SU-DHL-6 (cell line): ENCODE data around the gene PRR35.

Source experiments
- H2AFZ ChIP-seq: fragments of 200-600 bp; sonication (generic); 2 replicates; pipeline ENCODE4 v1.6.1; 2014; ENCODE audit warnings: low read depth, mild to moderate bottlenecking, moderate library complexity, mixed read lengths, antibody characterized with exemption, low read length; ENCODE audit not compliant: severe bottlenecking
- H3F3A ChIP-seq: fragments of 200-600 bp; shearing (Covaris generic); 2 replicates; pipeline ENCODE4 v1.6.0; 2016; ENCODE audit warnings: antibody characterized with exemption, mild to moderate bottlenecking; ENCODE audit not compliant: insufficient read depth
- H3K27ac ChIP-seq: fragments of 200-600 bp; sonication (generic); 2 replicates; pipeline ENCODE4 v1.5.1; 2016; ENCODE audit warnings: low read depth, mild to moderate bottlenecking, low read length, moderate library complexity, mixed read lengths
- H3K27me3 ChIP-seq: fragments of 200-600 bp; sonication (generic), shearing (Covaris generic); 2 replicates; pipeline ENCODE4 v1.6.0; 2014; ENCODE audit warnings: mild to moderate bottlenecking, low read length
- H3K36me3 ChIP-seq: fragments of 200-600 bp; sonication (generic); 2 replicates; pipeline ENCODE4 v1.6.1; 2014; ENCODE audit warnings: mild to moderate bottlenecking, low read length, mixed read lengths
- H3K4me2 ChIP-seq: fragments of 300-600, 200-600 bp; shearing (Covaris generic), sonication (generic); 2 replicates; pipeline ENCODE4 v1.6.0; 2014; ENCODE audit warnings: low read length, low read depth, mild to moderate bottlenecking; ENCODE audit not compliant: poor library complexity, severe bottlenecking
- H3K4me3 ChIP-seq: fragments of 200-600 bp; sonication (generic); 2 replicates; pipeline ENCODE4 v1.5.1; 2014; ENCODE audit warnings: antibody characterized with exemption, low read length, mild to moderate bottlenecking, mixed read lengths; ENCODE audit not compliant: insufficient read depth, poor library complexity, severe bottlenecking
- H3K79me2 ChIP-seq: fragments of 200-600 bp; sonication (generic); 2 replicates; pipeline ENCODE4 v1.6.1; 2014; ENCODE audit warnings: mild to moderate bottlenecking, low read length, moderate library complexity; ENCODE audit not compliant: insufficient read depth
- H3K9ac ChIP-seq: fragments of 200-600 bp; sonication (generic); 2 replicates; pipeline ENCODE4 v1.7.0; 2014; ENCODE audit warnings: mild to moderate bottlenecking, low read length
- H3K9me2 ChIP-seq: fragments of 200-600 bp; sonication (generic); replicated peaks from 2 replicates; pipeline ENCODE4 v1.6.1; 2014; ENCODE audit warnings: low read length; ENCODE audit not compliant: insufficient read depth
- H3K9me3 ChIP-seq: fragments of 200-600 bp; sonication (generic); 2 replicates; pipeline ENCODE4 v1.6.1; 2014; ENCODE audit warnings: low read length, mixed read lengths; ENCODE audit not compliant: insufficient read depth
- H4K20me1 ChIP-seq: fragments of 200-600 bp; sonication (generic); 2 replicates; pipeline ENCODE4 v1.6.1; 2014; ENCODE audit warnings: low read depth, mild to moderate bottlenecking, antibody characterized with exemption, low read length, moderate library complexity, mixed read lengths
- EZH2phosphoT487 ChIP-seq: fragments of 200-600 bp; sonication (generic), shearing (Covaris generic); conservative IDR thresholded peaks from 2 replicates; pipeline ENCODE4 v1.6.1; 2018; ENCODE audit warnings: mild to moderate bottlenecking, antibody characterized with exemption, low read length, moderate library complexity, mixed read lengths
- TF ChIP-seq, protein P1 (sequence below): fragments of 200-600 bp; sonication (generic); IDR thresholded peaks from one replicate; pipeline ENCODE4 v1.5.1; 2017; ENCODE audit warnings: antibody characterized with exemption, mild to moderate bottlenecking, low read length, moderate library complexity; ENCODE audit not compliant: insufficient read depth, poor library complexity, severe bottlenecking

Gene PRR35

GRCh38 chr16:598823-599739 lies 38.9 kb downstream of the PRR35 start:
- H3K79me2 ChIP-seq, result peaks cover under 1% of the 10 kb centered on the region; the same call in 1 of the 2 replicates
- no peaks in the 10 kb centered on the region; the same call in 1 of the 2 replicates for H4K20me1 ChIP-seq
- H3K4me2 ChIP-seq, result no peak overlapping the region
- no peak overlapping the region for H3K9ac ChIP-seq
- H3K36me3 ChIP-seq, result no peaks in the 10 kb centered on the region
- no peak overlapping the region for H3K4me3 ChIP-seq
- no peak for TF ChIP-seq EZH2phosphoT487
- TF ChIP-seq, protein P1, sequence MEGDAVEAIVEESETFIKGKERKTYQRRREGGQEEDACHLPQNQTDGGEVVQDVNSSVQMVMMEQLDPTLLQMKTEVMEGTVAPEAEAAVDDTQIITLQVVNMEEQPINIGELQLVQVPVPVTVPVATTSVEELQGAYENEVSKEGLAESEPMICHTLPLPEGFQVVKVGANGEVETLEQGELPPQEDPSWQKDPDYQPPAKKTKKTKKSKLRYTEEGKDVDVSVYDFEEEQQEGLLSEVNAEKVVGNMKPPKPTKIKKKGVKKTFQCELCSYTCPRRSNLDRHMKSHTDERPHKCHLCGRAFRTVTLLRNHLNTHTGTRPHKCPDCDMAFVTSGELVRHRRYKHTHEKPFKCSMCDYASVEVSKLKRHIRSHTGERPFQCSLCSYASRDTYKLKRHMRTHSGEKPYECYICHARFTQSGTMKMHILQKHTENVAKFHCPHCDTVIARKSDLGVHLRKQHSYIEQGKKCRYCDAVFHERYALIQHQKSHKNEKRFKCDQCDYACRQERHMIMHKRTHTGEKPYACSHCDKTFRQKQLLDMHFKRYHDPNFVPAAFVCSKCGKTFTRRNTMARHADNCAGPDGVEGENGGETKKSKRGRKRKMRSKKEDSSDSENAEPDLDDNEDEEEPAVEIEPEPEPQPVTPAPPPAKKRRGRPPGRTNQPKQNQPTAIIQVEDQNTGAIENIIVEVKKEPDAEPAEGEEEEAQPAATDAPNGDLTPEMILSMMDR, result no peak
- H3K9me2 ChIP-seq, result no peaks in the 10 kb centered on the region
- no peak overlapping the region for H2AFZ ChIP-seq
- H3K27me3 ChIP-seq, result no peaks in the 10 kb centered on the region
- no peaks in the 10 kb centered on the region for H3F3A ChIP-seq
- H3K9me3 ChIP-seq, result no peaks in the 10 kb centered on the region
- no peak overlapping the region for H3K27ac ChIP-seq

DNA sequence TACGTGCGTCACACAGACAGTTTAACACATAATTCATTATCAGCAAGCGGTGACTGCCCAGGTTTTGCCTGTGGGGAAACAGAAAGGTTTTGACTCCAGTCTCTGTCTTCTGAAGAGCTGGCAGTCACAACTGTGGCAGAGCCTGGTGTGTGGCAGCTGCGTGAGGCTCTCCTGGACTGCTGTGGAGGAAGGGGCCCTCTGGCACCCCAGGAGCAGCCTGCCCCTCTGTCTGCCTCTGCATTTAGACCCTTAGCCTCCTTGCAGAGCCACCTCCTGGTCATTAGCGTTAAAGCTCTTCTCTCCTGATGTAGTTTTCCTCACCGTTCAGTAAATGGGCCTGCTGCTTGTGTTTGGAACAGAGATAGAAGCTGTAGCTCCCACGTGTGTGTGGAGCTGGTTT lies 40.6 kb downstream of the PRR35 start:
- Histone ChIP-seq H3K4me3 (no peak overlapping the region), H3K9me2 (no peaks in the 10 kb centered on the region), H3F3A (no peaks in the 10 kb centered on the region), H3K9me3 (no peaks in the 10 kb centered on the region), H3K9ac (no peak overlapping the region), H3K27ac (no peak overlapping the region), H3K27me3 (no peaks in the 10 kb centered on the region), H3K79me2 (no peaks in the 10 kb centered on the region), H4K20me1 (no peaks in the 10 kb centered on the region; the same call in 1 of the 2 replicates), H3K4me2 (no peak overlapping the region), H2AFZ (no peak overlapping the region), H3K36me3 (no peaks in the 10 kb centered on the region)
- TF ChIP-seq EZH2phosphoT487, result no peak
- TF ChIP-seq, protein P1, result peak; percentile 15

GRCh38 chr16:603933-604332 lies 43.7 kb downstream of the PRR35 start:
- Histone ChIP-seq H3K36me3 (no peaks in the 10 kb centered on the region), H3K27ac (no peak overlapping the region), H3K9me3 (no peaks in the 10 kb centered on the region), H4K20me1 (no peaks in the 10 kb centered on the region; the same call in 1 of the 2 replicates), H3F3A (no peaks in the 10 kb centered on the region), H3K27me3 (no peaks in the 10 kb centered on the region), H3K4me2 (no peak overlapping the region), H3K4me3 (no peak overlapping the region), H3K79me2 (no peaks in the 10 kb centered on the region), H2AFZ (no peak overlapping the region), H3K9ac (no peak overlapping the region), H3K9me2 (no peaks in the 10 kb centered on the region)
- TF ChIP-seq EZH2phosphoT487, result no peak
- TF ChIP-seq, protein P1, result no peak
